Spleen (tissue), 11 donors: ENCODE data around the gene ARRDC4. TPM values are rescaled to one million over a fixed set of nuclear protein-coding genes. Genes with fewer than 3 reads are reported as not detected.
A peak's percentile ranks its signal among the peaks of the same experiment; 100 is the strongest.

Source experiments
- DNase-seq: peaks from one replicate; pipeline ENCODE4 v3.0.0-alpha.2; 2020
- H3K27ac ChIP-seq, 8 donors: fragments of 200-600 bp; sonication (generic) in 7 of 8; 1 replicate in 4 of 8; 2 replicates in 4 of 8; pipeline versions ENCODE4 v1.5.0 to v1.8.0; 2016 to 2021; ENCODE audit warnings: inconsistent platforms in 4 of 8, mild to moderate bottlenecking in 4 of 8, moderate library complexity in 1 of 8
- H3K27me3 ChIP-seq, 7 donors: fragments of 200-600 bp; sonication (generic) in 6 of 7; replicated peaks in 1 of 7; 1 replicate in 4 of 7; 2 replicates in 3 of 7; pipeline versions ENCODE4 v1.5.0 to v1.8.0; 2016 to 2021; ENCODE audit warnings: inconsistent platforms in 3 of 7, mild to moderate bottlenecking in 1 of 7
- H3K36me3 ChIP-seq, 6 donors: fragments of 200-600 bp; sonication (generic) in 5 of 6; 1 replicate in 4 of 6; 2 replicates in 2 of 6; pipeline versions ENCODE4 v1.5.0 to v1.8.0; 2016 to 2021; ENCODE audit warnings: inconsistent platforms in 2 of 6
- H3K4me1 ChIP-seq, 6 donors: fragments of 200-600 bp; sonication (generic) in 5 of 6; 1 replicate in 3 of 6; 2 replicates in 3 of 6; pipeline versions ENCODE4 v1.5.0 to v1.8.0; 2016 to 2021; ENCODE audit warnings: inconsistent platforms in 3 of 6
- H3K4me3 ChIP-seq, 8 donors: fragments of 200-600 bp; sonication (generic) in 7 of 8; 1 replicate in 4 of 8; 2 replicates in 4 of 8; pipeline versions ENCODE4 v1.5.0 to v1.8.0; 2016 to 2021; ENCODE audit warnings: inconsistent platforms in 4 of 8, mild to moderate bottlenecking in 4 of 8, moderate library complexity in 2 of 8
- H3K9me3 ChIP-seq, 8 donors: fragments of 200-600 bp; sonication (generic) in 7 of 8; 1 replicate in 4 of 8; 2 replicates in 4 of 8; pipeline versions ENCODE4 v1.5.0 to v1.8.0; 2016 to 2021; ENCODE audit warnings: inconsistent platforms in 4 of 8
- POLR2A ChIP-seq, 3 donors: fragments of 450-650 bp; IDR thresholded peaks; one replicate each; pipeline ENCODE4 v1.5.1; 2017; ENCODE audit warnings: antibody characterized with exemption in 3 of 3, mild to moderate bottlenecking in 1 of 3
- POLR2AphosphoS5 ChIP-seq, 3 donors: sonication (generic); formaldehyde crosslinking; IDR thresholded peaks; one replicate each; pipeline ENCODE4 v1.5.1; 2017; ENCODE audit warnings: antibody characterized with exemption in 3 of 3
- WGBS, 5 donors: extraction: QIAGEN DNeasy Blood & Tissue Kit in 3 of 5; methylation state at CpG; one replicate each; pipeline versions ENCODE4 v1.1.5 to v1.1.7; 2013 to 2018; 5-methylcytosine and 5-hydroxymethylcytosine counted together
- intact Hi-C: fragments of 100-400 bp; cut with DNase I; formaldehyde crosslinking; loops from one replicate; pipeline ENCODE4 v1.15.0; 2023; ENCODE audit warnings: low total_unique reads
- polyA plus RNA-seq, 3 donors: library from polyadenylated mRNA; stranded (reverse); fragments of 200-250 nt; gene quantifications; one replicate each; pipeline ENCODE4 v1.2.1, GENCODE V29; 2013
- total RNA-seq, 7 donors: library from RNA; depleted of rRNA in 3 of 7; stranded (reverse); fragments of >200 nt in 3 of 7; fragmentation: NEBNext Ultra II Directional in 4 of 7; extraction: Animal tissue kit (Norgen Biotek cat#: 25700) in 4 of 7; gene quantifications; one replicate each; pipeline versions ENCODE4 v1.1.0 to v1.2.1, GENCODE V29; 2016 to 2021
- TF ChIP-seq, protein P1 (sequence below), 11 experiments: fragments of 200-600 bp in 7 of 11; fragments of 450-650 bp in 4 of 11; sonication (generic) in 4 of 11; IDR thresholded peaks in 8 of 11; conservative IDR thresholded peaks in 3 of 11; 1 replicate in 7 of 11; 2 replicates in 4 of 11; pipeline versions ENCODE4 v1.4.0 to v1.8.0; 2016 to 2021; ENCODE audit warnings: antibody characterized with exemption in 11 of 11, inconsistent platforms in 4 of 11, mild to moderate bottlenecking in 1 of 11
- donor health status: healthy with polysubstance abuse.
- donor health status: DM: no; HTN: no; CAD: no; lungs with moderate emphysema.
- donor health status: DM: no; HTN: no; CAD: no.
- donor health status: Bipolar disorder and iron deficiency.
- donor health status: healthy.
- donor health status: DM: no; HTN: no; CAD: no.
- donor health status: DM: yes; HTN: yes; CAD: no.

ARRDC4 gene
- total and polyA plus RNA-seq, 10 donors, result 7.7 to 24.2 (median 14.4) TPM

DNA sequence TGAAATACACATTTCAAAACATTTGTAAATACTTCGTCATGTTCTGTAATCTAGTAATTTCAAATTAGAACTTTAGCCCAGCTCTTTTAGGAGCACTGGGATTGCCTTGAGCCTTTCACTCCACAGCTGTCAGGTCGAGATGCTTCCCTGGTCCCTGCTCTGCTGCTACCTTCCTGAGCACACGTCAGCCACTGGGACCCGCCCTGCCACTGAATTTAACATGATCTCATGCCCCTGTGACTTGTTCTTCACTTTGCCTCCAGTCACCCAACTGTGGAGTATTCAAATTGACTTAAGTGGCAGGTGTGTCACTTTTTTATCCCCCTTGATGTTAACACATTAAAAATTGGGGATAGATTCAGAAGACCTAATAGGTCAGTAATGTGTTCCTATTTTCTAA is 3.3 kb downstream of the ARRDC4 start:
- H3K27me3 ChIP-seq, result peaks cover 0 to 9% (median 0%) of the 10 kb centered on the region in 7 donors
- peaks cover 0 to 70% (median 36%) of the 10 kb centered on the region in 6 donors for H3K4me1 ChIP-seq
- H3K36me3 ChIP-seq, result peaks cover 0 to 26% (median 3%) of the 10 kb centered on the region in 6 donors
- H3K4me3 ChIP-seq, result no peak overlapping the region
- WGBS, 5 donors, result 32 to 72% (median 57%) methylated on average over 4 of the region's 4 CpGs
- no peak for DNase-seq
- TF ChIP-seq POLR2AphosphoS5 (IDR thresholded peaks at IDR 0.05), result no peak
- TF ChIP-seq POLR2A (IDR thresholded peaks at IDR 0.05), result no peak
- TF ChIP-seq, protein P1, sequence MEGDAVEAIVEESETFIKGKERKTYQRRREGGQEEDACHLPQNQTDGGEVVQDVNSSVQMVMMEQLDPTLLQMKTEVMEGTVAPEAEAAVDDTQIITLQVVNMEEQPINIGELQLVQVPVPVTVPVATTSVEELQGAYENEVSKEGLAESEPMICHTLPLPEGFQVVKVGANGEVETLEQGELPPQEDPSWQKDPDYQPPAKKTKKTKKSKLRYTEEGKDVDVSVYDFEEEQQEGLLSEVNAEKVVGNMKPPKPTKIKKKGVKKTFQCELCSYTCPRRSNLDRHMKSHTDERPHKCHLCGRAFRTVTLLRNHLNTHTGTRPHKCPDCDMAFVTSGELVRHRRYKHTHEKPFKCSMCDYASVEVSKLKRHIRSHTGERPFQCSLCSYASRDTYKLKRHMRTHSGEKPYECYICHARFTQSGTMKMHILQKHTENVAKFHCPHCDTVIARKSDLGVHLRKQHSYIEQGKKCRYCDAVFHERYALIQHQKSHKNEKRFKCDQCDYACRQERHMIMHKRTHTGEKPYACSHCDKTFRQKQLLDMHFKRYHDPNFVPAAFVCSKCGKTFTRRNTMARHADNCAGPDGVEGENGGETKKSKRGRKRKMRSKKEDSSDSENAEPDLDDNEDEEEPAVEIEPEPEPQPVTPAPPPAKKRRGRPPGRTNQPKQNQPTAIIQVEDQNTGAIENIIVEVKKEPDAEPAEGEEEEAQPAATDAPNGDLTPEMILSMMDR (IDR thresholded peaks at IDR 0.05 in 8 of 11, conservative IDR thresholded peaks at IDR 0.05 in 3 of 11), result no peak
- intact Hi-C loops, result no loop called here
- H3K9me3 ChIP-seq, result no peaks in the 10 kb centered on the region
- peak overlapping the region in 1 of 8 donors; percentile 10 for H3K27ac ChIP-seq

DNA sequence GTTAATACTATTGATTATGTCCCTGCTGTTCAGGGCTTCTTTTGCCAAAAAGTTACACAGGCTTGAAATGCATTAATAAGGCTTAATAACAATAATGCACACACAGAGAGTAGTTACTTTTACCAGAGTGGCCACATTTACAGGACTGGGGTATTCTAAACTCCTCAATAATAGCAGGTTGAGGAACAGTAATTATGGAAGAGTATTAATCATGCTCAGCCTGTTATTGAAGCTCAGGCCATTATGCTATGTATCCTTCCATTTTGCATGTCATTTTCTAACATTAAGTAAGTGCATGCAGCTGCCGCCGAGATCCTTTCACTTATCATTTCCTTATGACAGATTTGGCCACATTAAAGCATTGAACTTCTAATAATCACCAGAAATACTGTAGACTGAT is 5.7 kb downstream of the ARRDC4 start:
- no peak overlapping the region for H3K4me3 ChIP-seq
- peak overlapping the region in 2 of 8 donors; percentile 5 to 19 for H3K27ac ChIP-seq
- no peaks in the 10 kb centered on the region for H3K9me3 ChIP-seq
- 42 to 62% (median 47%) methylated on average over 2 of the region's 2 CpGs for WGBS, 5 donors
- peaks cover 0 to 2% (median 0%) of the 10 kb centered on the region in 7 donors for H3K27me3 ChIP-seq
- DNase-seq, result no peak
- H3K36me3 ChIP-seq, result peaks cover 0 to 51% (median 24%) of the 10 kb centered on the region in 6 donors
- TF ChIP-seq POLR2AphosphoS5 (IDR thresholded peaks at IDR 0.05) (no peak), POLR2A (IDR thresholded peaks at IDR 0.05) (no peak)
- TF ChIP-seq, protein P1 (IDR thresholded peaks at IDR 0.05 in 8 of 11, conservative IDR thresholded peaks at IDR 0.05 in 3 of 11), result no peak
- intact Hi-C loops, result no loop called here
- peaks cover 0 to 59% (median 29%) of the 10 kb centered on the region in 6 donors for H3K4me1 ChIP-seq

DNA sequence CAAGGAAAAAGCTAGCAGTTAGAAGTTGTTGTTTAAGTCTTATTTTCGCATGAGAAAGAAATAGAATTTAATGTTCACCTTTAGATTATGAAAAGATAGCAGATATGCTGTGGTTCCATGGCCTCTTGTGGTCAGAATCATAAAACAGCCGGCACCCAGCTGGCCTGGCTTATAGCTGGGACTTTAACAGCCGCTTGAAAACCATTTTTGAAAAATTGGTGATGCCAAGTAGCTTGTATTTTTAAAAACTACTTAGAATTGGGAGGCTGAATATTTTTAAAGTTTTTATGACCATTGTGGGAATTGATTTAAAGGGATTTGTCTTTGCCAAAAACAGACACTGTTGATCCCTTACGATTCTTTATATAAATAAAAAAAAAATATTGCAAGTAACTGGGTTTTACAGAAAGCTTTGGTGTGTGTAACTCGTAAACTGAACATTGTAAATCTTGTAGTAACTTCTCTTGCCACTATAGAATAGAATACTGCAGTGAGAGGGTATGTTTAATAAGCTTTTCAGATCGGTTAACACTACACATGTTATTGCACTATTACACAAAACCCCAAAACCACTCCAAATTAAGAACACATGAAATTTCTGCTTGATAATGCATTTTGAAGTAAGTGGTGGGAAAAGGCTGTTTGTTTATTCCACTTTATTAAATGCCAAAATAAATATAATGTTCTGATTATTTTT is 6.6 kb downstream of the ARRDC4 start:
- peaks cover 0 to 50% (median 21%) of the 10 kb centered on the region in 6 donors for H3K4me1 ChIP-seq
- WGBS, 5 donors, result 66 to 80% (median 73%) methylated on average over 6 of the region's 6 CpGs
- H3K4me3 ChIP-seq, result no peak overlapping the region
- TF ChIP-seq POLR2A (IDR thresholded peaks at IDR 0.05) (no peak), POLR2AphosphoS5 (IDR thresholded peaks at IDR 0.05) (no peak)
- TF ChIP-seq, protein P1 (IDR thresholded peaks at IDR 0.05 in 8 of 11, conservative IDR thresholded peaks at IDR 0.05 in 3 of 11), result no peak
- H3K27ac ChIP-seq, result no peak overlapping the region
- intact Hi-C loops, result no loop called here
- H3K27me3 ChIP-seq, result no peaks in the 10 kb centered on the region
- no peaks in the 10 kb centered on the region for H3K9me3 ChIP-seq
- peaks cover 0 to 59% (median 32%) of the 10 kb centered on the region in 6 donors for H3K36me3 ChIP-seq
- no peak for DNase-seq

DNA sequence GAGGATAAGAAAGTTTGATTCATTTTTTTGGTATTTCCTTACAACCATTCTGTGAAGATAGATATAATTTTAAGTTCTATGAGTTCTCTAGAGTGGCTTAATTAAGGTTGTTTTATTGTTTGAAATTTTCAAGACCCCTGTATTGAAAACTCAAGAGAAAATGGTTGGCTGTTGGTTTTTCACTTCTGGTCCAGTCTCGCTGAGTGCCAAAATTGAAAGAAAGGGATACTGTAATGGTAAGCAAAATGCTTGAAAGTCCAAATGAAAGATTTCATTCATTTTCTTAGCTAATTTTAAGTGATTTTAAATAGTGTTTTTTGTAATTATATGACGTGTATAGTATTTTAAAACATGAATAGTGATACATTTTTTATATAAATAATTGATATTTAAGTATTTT is 7.4 kb downstream of the ARRDC4 start:
- H3K4me1 ChIP-seq, result peaks cover 0 to 42% (median 16%) of the 10 kb centered on the region in 6 donors
- no peak overlapping the region for H3K4me3 ChIP-seq
- WGBS, 5 donors, result 79 to 92% (median 86%) methylated on average over 2 of the region's 2 CpGs
- no peak for DNase-seq
- no peak overlapping the region for H3K27ac ChIP-seq
- TF ChIP-seq POLR2A (IDR thresholded peaks at IDR 0.05), result no peak
- TF ChIP-seq, protein P1 (IDR thresholded peaks at IDR 0.05 in 8 of 11, conservative IDR thresholded peaks at IDR 0.05 in 3 of 11), result no peak
- no peak for TF ChIP-seq POLR2AphosphoS5 (IDR thresholded peaks at IDR 0.05)
- intact Hi-C loops, result no loop called here
- H3K36me3 ChIP-seq, result peaks cover 0 to 67% (median 35%) of the 10 kb centered on the region in 6 donors
- H3K27me3 ChIP-seq, result no peaks in the 10 kb centered on the region
- no peaks in the 10 kb centered on the region for H3K9me3 ChIP-seq
